ENCODE results near the gene ARPC2. TPM values are rescaled to one million over a fixed set of nuclear protein-coding genes. Genes with fewer than 3 reads are reported as not detected.
"Not testable (repeated sequence)": the region's sequence is repeated elsewhere in the genome, so short reads cannot be mapped to it uniquely, and the experiment has no call there.

The ARPC2 gene
- 474 and 568 TPM in 2 replicates for total RNA-seq (2014; rRNA removed; shearing (Covaris generic); ENCODE audit: low replicate concordance)

- peak; percentile 98 for DNase-seq
- H3K36me3 ChIP-seq (ENCODE audit: insufficient read depth, low read length) = peaks cover 19% of the 10 kb centered on the region
- peak within 1 kb of the TSS; percentile 100 for H3K4me2 ChIP-seq (ENCODE audit: low read depth, low read length, poor library complexity, severe bottlenecking)
- H3K4me1 ChIP-seq (ENCODE audit: low read length) = peaks cover 44% of the 10 kb centered on the region
- peaks cover 40% of the 10 kb centered on the region for H3K79me2 ChIP-seq (ENCODE audit: low read length)
- no peaks in the 10 kb centered on the region for H3K9me3 ChIP-seq (ENCODE audit: low read length)
- peak within 1 kb of the TSS; percentile 100 for H3K9ac ChIP-seq (ENCODE audit: low read length)
- peak within 1 kb of the TSS; percentile 99 for H3K27ac ChIP-seq (ENCODE audit: low read length)
- H4K20me1 ChIP-seq (ENCODE audit: insufficient read depth, low read depth, low read length) = peaks cover 32% of the 10 kb centered on the region
- no peaks in the 10 kb centered on the region for H3K27me3 ChIP-seq (ENCODE audit: low read length)
- peak within 1 kb of the TSS; percentile 96 for H3K4me3 ChIP-seq (ENCODE audit: low read length)
- H3K9me2 ChIP-seq (replicated peaks; ENCODE audit: insufficient read depth, low read length) = no peaks in the 10 kb centered on the region
- peak within 1 kb of the TSS; percentile 99 for H2AFZ ChIP-seq (ENCODE audit: low read length)
Observed at GRCh38 chr2:218216674-218217359, at the start of gene ARPC2. Gene ARPC2 (plus strand): TSS chr2:218217189. CDS start chr2:218217471, 282 bp downstream.

GRCh38 chr2:218168016-218168415 is 49.0 kb upstream of the ARPC2 start:
- Histone ChIP-seq H2AFZ (ENCODE audit: low read length) (no peak overlapping the region), H3K9ac (ENCODE audit: low read length) (no peak overlapping the region), H3K4me2 (ENCODE audit: low read depth, low read length, poor library complexity, severe bottlenecking) (no peak overlapping the region), H3K27me3 (ENCODE audit: low read length) (no peaks in the 10 kb centered on the region), H3K9me2 (replicated peaks; ENCODE audit: insufficient read depth, low read length) (no peaks in the 10 kb centered on the region), H4K20me1 (ENCODE audit: insufficient read depth, low read depth, low read length) (no peaks in the 10 kb centered on the region), H3K27ac (ENCODE audit: low read length) (no peak overlapping the region), H3K79me2 (ENCODE audit: low read length) (no peaks in the 10 kb centered on the region), H3K9me3 (ENCODE audit: low read length) (no peaks in the 10 kb centered on the region), H3K4me3 (ENCODE audit: low read length) (no peak overlapping the region), H3K4me1 (ENCODE audit: low read length) (no peaks in the 10 kb centered on the region), H3K36me3 (ENCODE audit: insufficient read depth, low read length) (no peaks in the 10 kb centered on the region)
- no peak for DNase-seq

GRCh38 chr2:218168635-218169462 is 48.1 kb upstream of the ARPC2 start:
- Histone ChIP-seq H4K20me1 (ENCODE audit: insufficient read depth, low read depth, low read length) (no peaks in the 10 kb centered on the region), H3K4me2 (ENCODE audit: low read depth, low read length, poor library complexity, severe bottlenecking) (no peak overlapping the region), H3K9me2 (replicated peaks; ENCODE audit: insufficient read depth, low read length) (no peaks in the 10 kb centered on the region), H3K27me3 (ENCODE audit: low read length) (no peaks in the 10 kb centered on the region), H3K4me1 (ENCODE audit: low read length) (no peaks in the 10 kb centered on the region), H2AFZ (ENCODE audit: low read length) (no peak overlapping the region), H3K9me3 (ENCODE audit: low read length) (no peaks in the 10 kb centered on the region), H3K79me2 (ENCODE audit: low read length) (no peaks in the 10 kb centered on the region), H3K4me3 (ENCODE audit: low read length) (no peak overlapping the region), H3K9ac (ENCODE audit: low read length) (no peak overlapping the region), H3K27ac (ENCODE audit: low read length) (no peak overlapping the region), H3K36me3 (ENCODE audit: insufficient read depth, low read length) (no peaks in the 10 kb centered on the region)
- DNase-seq = peak; percentile 89

GRCh38 chr2:218169757-218170546 is 47.0 kb upstream of the ARPC2 start:
- Histone ChIP-seq H3K4me2 (ENCODE audit: low read depth, low read length, poor library complexity, severe bottlenecking) (no peak overlapping the region), H2AFZ (ENCODE audit: low read length) (no peak overlapping the region), H3K9me3 (ENCODE audit: low read length) (no peaks in the 10 kb centered on the region), H3K27me3 (ENCODE audit: low read length) (no peaks in the 10 kb centered on the region), H3K36me3 (ENCODE audit: insufficient read depth, low read length) (no peaks in the 10 kb centered on the region), H3K4me3 (ENCODE audit: low read length) (no peak overlapping the region), H3K4me1 (ENCODE audit: low read length) (no peaks in the 10 kb centered on the region), H3K9me2 (replicated peaks; ENCODE audit: insufficient read depth, low read length) (no peaks in the 10 kb centered on the region), H4K20me1 (ENCODE audit: insufficient read depth, low read depth, low read length) (no peaks in the 10 kb centered on the region), H3K9ac (ENCODE audit: low read length) (no peak overlapping the region), H3K27ac (ENCODE audit: low read length) (no peak overlapping the region), H3K79me2 (ENCODE audit: low read length) (no peaks in the 10 kb centered on the region)
- no peak for DNase-seq

- DNase-seq; H3K9me3 ChIP-seq (ENCODE audit: low read length); H3K4me3 ChIP-seq (ENCODE audit: low read length); H3K4me2 ChIP-seq (ENCODE audit: low read depth, low read length, poor library complexity, severe bottlenecking); H2AFZ ChIP-seq (ENCODE audit: low read length); H3K36me3 ChIP-seq (ENCODE audit: insufficient read depth, low read length); H3K27me3 ChIP-seq (ENCODE audit: low read length); H3K9me2 ChIP-seq (replicated peaks; ENCODE audit: insufficient read depth, low read length); H4K20me1 ChIP-seq (ENCODE audit: insufficient read depth, low read depth, low read length); H3K27ac ChIP-seq (ENCODE audit: low read length); H3K9ac ChIP-seq (ENCODE audit: low read length); H3K4me1 ChIP-seq (ENCODE audit: low read length); H3K79me2 ChIP-seq (ENCODE audit: low read length): not testable (repeated sequence)
Observed at GRCh38 chr2:218171744-218172143, 45.2 kb upstream of the ARPC2 start.

- Histone ChIP-seq H3K9me3 (ENCODE audit: low read length) (no peaks in the 10 kb centered on the region), H3K27me3 (ENCODE audit: low read length) (no peaks in the 10 kb centered on the region), H3K27ac (ENCODE audit: low read length) (no peak overlapping the region), H3K79me2 (ENCODE audit: low read length) (no peaks in the 10 kb centered on the region), H3K9me2 (replicated peaks; ENCODE audit: insufficient read depth, low read length) (no peaks in the 10 kb centered on the region), H3K36me3 (ENCODE audit: insufficient read depth, low read length) (no peaks in the 10 kb centered on the region), H4K20me1 (ENCODE audit: insufficient read depth, low read depth, low read length) (no peaks in the 10 kb centered on the region), H3K4me1 (ENCODE audit: low read length) (no peaks in the 10 kb centered on the region), H3K9ac (ENCODE audit: low read length) (no peak overlapping the region), H2AFZ (ENCODE audit: low read length) (no peak overlapping the region), H3K4me2 (ENCODE audit: low read depth, low read length, poor library complexity, severe bottlenecking) (no peak overlapping the region), H3K4me3 (ENCODE audit: low read length) (no peak overlapping the region)
- DNase-seq = no peak
Observed at GRCh38 chr2:218172845-218173244, 44.1 kb upstream of the ARPC2 start.

GRCh38 chr2:218179782-218180181 is 37.2 kb upstream of the ARPC2 start:
- Histone ChIP-seq H3K4me3 (ENCODE audit: low read length) (no peak overlapping the region), H3K9me2 (replicated peaks; ENCODE audit: insufficient read depth, low read length) (no peaks in the 10 kb centered on the region), H3K4me1 (ENCODE audit: low read length) (no peaks in the 10 kb centered on the region), H3K27ac (ENCODE audit: low read length) (no peak overlapping the region), H3K9me3 (ENCODE audit: low read length) (no peaks in the 10 kb centered on the region), H3K27me3 (ENCODE audit: low read length) (no peaks in the 10 kb centered on the region), H3K36me3 (ENCODE audit: insufficient read depth, low read length) (no peaks in the 10 kb centered on the region), H3K79me2 (ENCODE audit: low read length) (no peaks in the 10 kb centered on the region), H3K4me2 (ENCODE audit: low read depth, low read length, poor library complexity, severe bottlenecking) (no peak overlapping the region), H4K20me1 (ENCODE audit: insufficient read depth, low read depth, low read length) (no peaks in the 10 kb centered on the region), H2AFZ (ENCODE audit: low read length) (no peak overlapping the region), H3K9ac (ENCODE audit: low read length) (no peak overlapping the region)
- DNase-seq = no peak

All from Karpas-422 (cell line).